Fibroblast of the aortic adventitia (primary cell): ENCODE data around the gene AGAP4. TPM values are rescaled to one million over a fixed set of nuclear protein-coding genes. Genes with fewer than 3 reads are reported as not detected.

Source experiments
- small RNA-seq: library from RNA; depleted of rRNA; stranded (forward); fragments of <200 nt; gene quantifications from one replicate; pipeline ENCODE3, GENCODE V24; 2012
- total RNA-seq: library from RNA; depleted of rRNA; stranded (reverse); fragments of >200 nt; gene quantifications from 2 replicates; pipeline ENCODE4 v1.2.3, GENCODE V29; 2012; ENCODE audit warnings: low replicate concordance

The AGAP4 gene
- total RNA-seq, 1 donor, result 3.5 TPM

Small RNA genes lying within 50 kb of the gene (small RNA-seq; reads per million reads assigned to genes)
- gene AC012044.1, result not detected
- not detected for gene RNA5SP310

Other genes starting within 250 kb of the AGAP4 start
- gene ZFAND4, start 174.7 kb downstream of the AGAP4 start, total RNA-seq, result 2.6 and 9.1 TPM in 2 replicates
- 26.7 and 170 TPM in 2 replicates for gene WASHC2C, start 120.2 kb downstream of the AGAP4 start, total RNA-seq
- gene TIMM23, start 125.0 kb upstream of the AGAP4 start, total RNA-seq, result 54.1 and 77.6 TPM in 2 replicates
- 187 and 585 TPM in 2 replicates for gene NCOA4, start 183.1 kb upstream of the AGAP4 start, total RNA-seq
- not detected in 2 replicates for gene MSMB, start 198.8 kb upstream of the AGAP4 start, total RNA-seq